ENCODE data around the gene GPR87. TPM values are rescaled to one million over a fixed set of nuclear protein-coding genes. Genes with fewer than 3 reads are reported as not detected.

Gene GPR87
- total RNA-seq, 1 experiment from 2014 or later = not detected

Other genes starting within 250 kb of the GPR87 start
- 1.1 and 1.4 TPM in 2 replicates for gene MED12L, start 231.2 kb downstream of the GPR87 start, total RNA-seq (2014; rRNA removed; shearing (Covaris generic))
- not detected in 2 replicates for gene GPR171, start 113.6 kb downstream of the GPR87 start, total RNA-seq (2014; rRNA removed; shearing (Covaris generic))
- gene P2RY14, start 38.3 kb downstream of the GPR87 start, total RNA-seq (2014; rRNA removed; shearing (Covaris generic)) = not detected in 2 replicates
- gene P2RY13, start 12.7 kb upstream of the GPR87 start, total RNA-seq (2014; rRNA removed; shearing (Covaris generic)) = not detected in 2 replicates
- gene P2RY12, start 67.9 kb upstream of the GPR87 start, total RNA-seq (2014; rRNA removed; shearing (Covaris generic)) = not detected in 2 replicates
- gene IGSF10, start 144.2 kb upstream of the GPR87 start, total RNA-seq (2014; rRNA removed; shearing (Covaris generic)) = under 0.01 and 0.77 TPM in 2 replicates

Measured in H4 (cell line).